GM19463 (cell line): ENCODE measurements around the gene CDH26.

Source experiments
- ATAC-seq: cut with Tn5 transposase; IDR thresholded peaks from one replicate; pipeline ENCODE4 v1.9.1; 2021; ENCODE audit warnings: mild to moderate bottlenecking, moderate library complexity; ENCODE audit not compliant: unreplicated experiment

The CDH26 gene

DNA sequence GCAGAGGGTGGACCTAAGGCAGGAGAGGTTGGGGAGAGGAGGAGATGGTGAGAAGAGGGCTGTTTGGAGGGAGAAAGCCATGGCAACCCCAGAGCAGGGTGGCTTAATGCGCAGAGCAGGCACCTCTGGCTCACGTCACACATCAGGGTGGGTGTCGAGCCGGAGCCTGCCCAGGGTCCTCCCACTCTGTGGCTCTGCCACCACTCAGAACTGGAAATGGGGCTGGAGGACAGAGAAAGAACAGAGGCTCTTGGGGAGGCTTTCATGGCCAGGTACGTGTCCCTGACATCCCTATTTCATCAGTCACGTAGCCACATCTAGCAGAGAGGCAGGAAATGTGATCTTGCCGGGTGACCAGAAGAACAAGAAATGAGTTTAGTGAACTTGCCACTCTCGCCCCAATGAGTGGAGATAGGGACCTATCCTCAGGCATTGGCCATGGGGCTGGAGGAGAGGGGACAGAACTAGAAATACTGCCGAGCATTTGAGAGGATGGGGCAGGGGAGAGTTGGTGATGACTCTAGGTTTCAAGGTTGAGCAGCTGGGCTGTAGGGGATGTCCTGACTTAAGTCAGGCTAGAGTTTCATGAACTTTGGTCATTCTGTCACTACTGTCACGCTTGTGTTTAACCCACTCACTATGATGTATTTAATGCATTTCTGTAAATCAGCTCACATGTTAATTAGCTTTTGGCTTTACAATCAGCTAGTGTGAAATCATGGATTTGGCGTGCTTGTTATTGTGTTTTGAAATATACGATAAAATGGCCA lies 52.7 kb downstream of the CDH26 start:
- ATAC-seq, result no peak

DNA sequence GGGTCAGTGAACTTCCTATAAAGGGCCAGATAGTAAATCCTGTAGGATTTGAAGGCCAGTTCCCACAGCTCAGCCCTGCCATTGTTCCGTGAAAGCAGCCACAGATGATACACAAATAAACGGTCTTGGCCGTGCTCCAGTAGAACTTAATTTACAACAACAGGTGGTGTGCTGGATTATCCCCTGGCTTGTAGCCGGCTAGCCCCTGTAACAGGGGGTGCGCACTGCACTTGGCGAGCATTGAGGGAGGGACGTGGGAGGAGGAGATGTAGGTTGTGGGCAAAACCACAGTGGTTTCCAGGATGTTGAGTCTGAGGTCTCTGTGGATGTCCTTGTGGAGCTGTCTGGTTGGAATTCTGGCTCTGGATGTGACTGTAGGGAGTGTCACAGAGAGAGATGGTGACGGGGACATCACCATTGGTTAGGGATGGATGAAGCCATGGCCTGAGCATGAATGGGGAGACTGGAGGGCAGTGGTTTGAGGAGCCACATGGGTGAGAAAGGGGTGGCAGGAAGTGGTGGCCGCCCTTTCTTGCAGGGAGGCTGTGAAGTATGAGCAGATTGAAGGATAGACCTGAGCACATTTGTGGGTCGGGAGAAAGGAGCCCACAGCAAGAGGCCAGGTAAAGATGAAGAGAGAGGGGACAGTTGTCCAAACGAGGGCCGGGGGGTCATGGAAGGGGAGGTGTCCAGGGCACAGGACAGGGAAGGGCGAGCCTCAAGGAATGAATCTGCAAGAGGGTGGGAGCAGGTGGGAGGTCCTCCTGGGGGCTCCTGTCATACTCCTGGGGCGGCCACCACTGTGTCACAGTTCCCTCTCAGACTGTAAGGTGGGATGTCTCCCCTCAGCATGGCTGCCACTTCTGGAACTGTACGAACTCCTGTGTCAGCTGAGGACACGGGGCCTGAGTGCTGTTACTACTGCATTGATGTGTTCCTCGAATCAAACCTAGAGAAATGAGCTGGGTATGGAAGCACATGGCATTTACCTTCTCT lies 53.6 kb downstream of the CDH26 start:
- ATAC-seq, result no peak

DNA sequence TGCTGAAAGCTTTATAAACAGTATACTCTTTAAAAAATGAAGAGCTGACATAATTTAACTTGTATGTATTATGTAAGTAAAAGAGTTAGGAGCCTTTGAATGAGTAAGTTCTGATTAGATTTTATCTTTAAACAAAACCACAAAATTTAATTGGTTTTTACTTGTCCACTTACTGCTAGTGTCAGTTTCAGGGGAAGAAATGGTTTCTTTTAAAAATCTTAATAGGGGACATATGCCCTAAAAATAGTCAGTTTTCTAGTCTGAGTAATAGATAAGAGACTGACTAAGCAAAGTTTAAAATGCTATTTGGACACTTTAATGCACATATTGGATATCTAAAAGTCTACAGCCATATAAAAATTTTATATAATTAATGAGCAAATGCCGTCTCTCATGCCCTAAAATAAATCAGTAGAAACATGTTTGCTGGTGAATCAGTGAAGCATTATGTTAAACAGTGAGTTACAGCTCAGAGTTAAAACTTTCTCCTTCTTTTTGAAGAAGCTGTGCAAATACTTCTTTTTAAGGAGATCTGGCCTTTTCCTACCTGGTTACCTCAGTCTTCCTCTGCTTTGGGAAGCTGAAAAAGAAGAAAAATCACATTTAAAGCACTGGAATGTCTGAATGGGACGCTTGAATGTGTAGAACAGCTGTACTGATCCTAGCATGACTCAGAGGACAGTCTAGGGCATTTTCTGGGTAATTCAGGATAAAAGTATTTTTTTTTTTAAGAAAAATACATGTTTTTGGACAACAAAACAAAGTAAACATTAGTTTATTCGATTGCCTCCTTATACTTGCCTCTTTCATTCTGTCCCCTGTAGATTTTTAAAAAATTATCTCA lies 55.3 kb downstream of the CDH26 start:
- no peak for ATAC-seq

DNA sequence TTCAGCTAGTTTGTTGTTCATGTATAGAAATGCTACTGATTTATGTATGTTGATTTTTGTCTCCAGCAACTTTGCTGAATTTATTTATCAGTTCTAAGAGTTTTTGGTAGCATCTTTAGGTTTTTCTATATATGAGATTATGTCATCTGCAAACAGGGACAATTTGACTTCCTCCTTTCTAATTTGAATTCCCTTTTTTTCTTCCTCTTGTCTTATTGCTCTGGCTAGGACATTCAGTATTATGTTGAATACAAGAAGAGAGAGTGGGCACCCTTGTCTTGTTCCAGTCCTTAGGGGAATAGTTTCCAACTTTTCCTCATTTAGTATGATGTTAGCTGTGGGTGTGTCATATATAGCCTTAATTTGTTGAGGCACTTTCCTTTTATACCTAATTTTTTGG lies 58.2 kb downstream of the CDH26 start:
- ATAC-seq, result no peak

DNA sequence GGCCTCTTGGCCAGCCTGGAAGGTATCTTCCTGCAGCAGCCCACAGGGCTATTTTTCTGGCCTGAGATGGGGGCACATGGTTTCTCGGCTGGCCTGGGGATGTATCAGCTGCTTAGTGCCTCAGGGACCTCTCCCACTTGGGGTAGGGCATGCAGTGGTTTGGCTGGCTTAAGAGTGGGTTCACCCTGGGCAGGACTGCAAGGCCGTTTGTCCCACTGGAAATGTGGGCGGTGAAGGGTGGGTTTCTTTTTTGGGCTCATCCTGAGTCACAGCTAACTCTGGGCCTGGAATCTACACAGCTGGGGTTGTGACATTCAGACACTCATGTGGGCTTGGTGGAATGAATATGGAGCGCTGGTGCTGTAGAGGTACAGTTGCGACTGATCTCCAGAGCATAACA lies 62.0 kb downstream of the CDH26 start:
- no peak for ATAC-seq

DNA sequence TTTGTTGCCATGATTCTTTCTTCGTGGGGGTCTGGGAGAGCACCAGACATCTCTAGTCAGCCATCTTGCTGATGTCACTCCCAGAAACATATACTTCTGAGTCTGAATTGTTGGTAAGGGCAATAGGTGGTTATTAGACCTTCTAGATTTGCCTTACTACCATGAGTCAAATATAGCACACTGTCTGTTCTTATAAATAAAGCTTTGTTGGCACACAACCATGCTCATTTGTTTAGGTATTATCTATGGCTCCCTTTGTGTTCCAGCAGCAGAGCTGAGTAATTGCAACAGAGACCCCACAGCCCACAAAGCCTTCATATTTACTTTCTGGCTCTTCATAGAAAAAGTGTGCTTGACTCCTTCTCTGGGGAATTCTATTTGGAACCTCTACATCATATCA lies 62.9 kb downstream of the CDH26 start:
- ATAC-seq, result no peak

DNA sequence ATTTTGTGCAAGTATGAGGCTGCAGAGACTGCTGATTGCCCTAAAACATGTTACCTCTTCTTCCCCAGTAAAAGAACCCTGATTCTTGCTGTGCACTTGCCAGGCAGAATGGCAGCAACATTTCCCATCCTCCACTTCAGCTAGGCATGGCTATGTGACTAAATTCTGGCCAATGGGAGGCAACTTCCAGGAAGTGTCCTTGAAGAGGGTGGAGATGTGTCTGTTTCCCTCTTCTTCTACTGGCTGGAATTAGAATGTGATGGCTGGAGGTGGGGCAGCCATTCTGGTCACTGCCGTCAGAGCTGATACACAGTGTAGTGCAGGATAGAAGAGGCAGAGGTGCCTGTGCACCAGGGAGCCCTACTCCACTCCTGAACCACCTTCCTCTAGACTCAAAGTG lies 64.6 kb downstream of the CDH26 start:
- ATAC-seq, result no peak

DNA sequence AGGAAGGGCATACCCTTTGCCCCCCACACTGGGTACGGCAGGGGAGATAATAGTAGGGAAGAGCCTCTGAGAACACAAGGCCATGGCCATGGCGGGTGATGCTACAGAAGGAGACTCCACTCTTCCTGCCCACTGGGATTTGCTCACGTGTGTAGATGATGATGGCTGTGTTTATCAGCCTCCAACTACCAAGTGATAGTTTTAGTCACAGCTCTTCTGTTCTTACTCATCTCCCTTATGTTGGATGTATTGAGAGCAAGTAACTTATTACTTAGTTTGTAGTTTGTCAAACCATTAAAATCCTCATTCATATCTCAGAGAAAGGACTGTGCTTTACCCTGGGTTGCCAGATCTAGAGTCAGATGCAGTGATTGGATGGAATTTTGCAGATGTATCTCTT lies 66.0 kb downstream of the CDH26 start:
- no peak for ATAC-seq

DNA sequence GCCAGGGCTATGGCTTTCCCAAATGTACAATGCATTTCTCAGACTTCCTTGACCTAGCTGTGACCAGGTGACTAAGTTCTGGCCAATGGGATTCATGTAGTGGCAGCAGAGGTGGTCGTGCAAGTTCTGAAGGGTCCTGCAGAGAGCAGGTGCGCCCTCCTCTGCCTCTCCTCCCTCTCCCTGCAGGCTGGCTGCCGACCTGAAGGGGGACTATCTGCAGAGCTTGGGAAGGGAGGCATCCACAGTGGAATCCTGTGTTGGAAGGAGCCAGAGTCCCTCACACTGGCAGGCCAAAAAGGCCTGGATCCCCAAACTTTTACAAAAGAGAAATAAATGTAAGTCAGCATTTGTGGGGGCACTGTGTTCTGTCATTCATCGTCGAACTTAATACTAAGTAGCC lies 66.6 kb downstream of the CDH26 start:
- ATAC-seq, result no peak

DNA sequence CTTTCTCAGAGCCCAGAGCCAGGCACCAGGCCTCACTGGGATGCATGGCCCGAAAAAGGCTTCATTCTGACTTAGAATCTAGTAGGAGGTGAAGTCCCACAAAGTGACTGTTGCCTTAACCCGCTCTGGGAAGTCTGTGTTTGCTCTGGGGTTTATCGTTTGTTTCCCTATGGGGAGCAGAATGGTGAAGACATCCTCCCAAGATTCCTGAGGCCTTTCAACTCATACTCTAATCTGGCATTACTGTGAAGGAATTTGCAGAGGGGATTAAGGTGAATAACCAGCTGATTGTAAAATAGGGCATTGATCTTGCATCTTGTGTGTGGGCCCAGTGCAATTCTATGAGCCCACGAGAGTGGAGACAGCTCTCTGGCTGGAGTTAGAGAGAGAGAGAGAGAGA lies 67.8 kb downstream of the CDH26 start:
- no peak for ATAC-seq

DNA sequence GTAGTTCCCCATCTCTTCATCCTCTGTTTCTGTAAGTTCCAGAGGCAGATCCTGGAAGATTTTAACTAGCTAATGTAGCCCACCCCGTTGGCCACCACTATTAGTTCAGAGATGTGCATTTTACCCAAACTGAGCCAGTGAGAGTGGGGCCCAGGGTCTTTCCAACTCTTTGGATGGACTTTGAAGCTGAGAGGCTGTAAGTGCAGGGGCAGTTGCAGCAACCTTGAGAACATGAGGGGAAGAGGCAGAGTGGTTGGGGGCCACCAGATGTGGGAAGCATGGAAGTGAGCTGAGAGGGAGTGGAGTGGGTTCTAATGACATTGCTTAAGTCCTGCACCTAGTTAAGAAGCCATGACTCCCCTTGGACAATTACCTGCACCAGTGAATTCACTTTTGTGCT lies 72.2 kb downstream of the CDH26 start:
- ATAC-seq, result no peak

DNA sequence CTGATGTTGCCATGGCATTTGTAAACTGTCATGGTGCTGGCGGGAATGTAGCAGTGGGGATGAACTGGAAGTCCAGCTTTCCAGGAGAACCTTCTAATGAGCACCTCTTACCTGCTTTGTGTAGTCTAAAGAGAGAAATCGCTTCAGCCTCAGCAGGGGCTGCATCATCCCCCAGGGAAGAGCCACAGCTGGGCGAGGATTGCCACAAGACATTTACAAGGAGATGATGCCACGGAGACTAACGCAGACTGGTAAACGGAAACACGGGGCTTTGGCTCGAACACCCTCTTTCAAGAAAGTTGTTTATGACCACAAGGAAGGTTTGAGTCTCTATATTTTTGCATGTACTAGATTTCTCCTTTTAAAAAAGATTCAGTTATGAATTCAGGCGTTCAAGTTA lies 72.9 kb downstream of the CDH26 start:
- no peak for ATAC-seq

DNA sequence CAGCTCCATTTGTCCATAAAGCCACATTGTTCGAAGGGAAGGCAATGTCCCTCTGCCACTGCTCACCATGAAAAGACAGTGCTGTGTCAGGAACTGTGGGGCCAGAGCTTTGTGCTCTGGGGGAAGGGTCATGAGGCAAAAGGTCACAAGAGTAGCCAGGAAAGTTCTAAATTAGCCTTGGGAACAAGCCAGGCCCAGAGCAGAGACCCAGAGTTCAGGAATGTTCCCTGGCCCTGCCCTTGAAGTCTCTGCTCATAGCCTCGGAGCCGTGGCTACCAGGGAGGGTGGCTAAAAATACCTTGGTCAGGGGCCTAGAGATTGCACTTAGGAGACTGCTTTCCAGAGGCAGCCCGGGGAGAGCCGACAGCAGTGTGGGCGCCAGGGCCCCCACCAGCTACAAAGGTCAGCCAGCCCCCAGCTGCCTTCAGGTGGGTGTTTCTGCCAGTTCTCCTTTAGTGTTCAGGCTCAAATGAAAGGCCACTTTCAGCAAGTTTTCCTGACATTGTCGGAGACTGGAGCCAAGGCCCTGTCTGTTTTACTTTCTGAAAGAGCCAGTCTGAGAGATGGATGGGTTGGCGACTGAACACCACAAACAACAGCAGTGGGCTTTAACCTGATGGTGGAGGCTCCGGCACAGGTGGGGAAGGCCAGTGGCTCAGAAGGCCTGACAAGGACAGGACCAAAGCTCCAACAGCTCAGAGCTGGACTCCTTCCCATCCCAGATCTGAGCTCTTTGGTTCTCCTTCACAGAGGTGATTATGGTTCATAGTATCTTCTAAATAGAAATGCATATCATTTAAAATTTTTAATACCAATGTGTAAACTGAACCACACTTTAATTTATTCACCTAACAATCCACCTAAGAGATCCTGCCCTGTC lies 76.2 kb downstream of the CDH26 start:
- no peak for ATAC-seq

DNA sequence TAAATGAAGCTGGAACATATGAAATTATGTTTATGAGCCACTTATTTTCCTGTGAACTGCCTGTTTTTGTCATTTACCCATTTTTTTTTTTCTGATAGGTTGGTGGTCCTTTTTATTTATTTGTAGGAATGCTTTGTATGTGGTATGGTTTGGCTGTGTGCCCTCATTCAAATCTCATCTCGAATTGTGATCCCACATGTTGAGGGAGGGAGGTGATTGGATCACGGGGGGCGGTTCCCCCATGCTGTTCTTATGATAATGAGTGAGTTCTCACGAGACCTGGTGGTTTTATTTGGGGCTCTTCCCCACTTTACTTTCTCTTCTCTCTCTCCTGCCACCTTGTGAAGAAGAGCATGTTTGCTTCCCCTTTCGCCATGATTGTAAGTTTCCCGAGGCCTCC lies 77.3 kb downstream of the CDH26 start:
- no peak for ATAC-seq

DNA sequence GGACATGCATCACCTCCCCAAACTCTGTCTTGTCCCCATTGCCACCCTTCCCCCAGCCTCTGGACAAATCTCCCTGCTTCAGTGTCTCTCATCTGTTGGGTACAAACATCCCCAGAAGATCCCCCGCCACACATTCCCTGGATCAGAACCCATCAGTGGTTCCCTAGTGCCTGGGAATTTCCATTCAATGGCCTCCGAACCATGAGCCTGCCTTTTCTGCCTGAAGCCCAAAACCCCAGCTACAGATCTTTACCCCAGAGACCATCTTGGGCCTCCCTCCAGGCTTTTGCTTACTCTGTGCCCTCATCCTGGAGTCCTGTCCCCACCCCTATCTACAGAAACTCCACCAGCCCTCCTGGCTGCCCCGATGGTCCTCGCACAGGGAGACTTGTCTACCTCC lies 78.1 kb downstream of the CDH26 start:
- ATAC-seq, result no peak

DNA sequence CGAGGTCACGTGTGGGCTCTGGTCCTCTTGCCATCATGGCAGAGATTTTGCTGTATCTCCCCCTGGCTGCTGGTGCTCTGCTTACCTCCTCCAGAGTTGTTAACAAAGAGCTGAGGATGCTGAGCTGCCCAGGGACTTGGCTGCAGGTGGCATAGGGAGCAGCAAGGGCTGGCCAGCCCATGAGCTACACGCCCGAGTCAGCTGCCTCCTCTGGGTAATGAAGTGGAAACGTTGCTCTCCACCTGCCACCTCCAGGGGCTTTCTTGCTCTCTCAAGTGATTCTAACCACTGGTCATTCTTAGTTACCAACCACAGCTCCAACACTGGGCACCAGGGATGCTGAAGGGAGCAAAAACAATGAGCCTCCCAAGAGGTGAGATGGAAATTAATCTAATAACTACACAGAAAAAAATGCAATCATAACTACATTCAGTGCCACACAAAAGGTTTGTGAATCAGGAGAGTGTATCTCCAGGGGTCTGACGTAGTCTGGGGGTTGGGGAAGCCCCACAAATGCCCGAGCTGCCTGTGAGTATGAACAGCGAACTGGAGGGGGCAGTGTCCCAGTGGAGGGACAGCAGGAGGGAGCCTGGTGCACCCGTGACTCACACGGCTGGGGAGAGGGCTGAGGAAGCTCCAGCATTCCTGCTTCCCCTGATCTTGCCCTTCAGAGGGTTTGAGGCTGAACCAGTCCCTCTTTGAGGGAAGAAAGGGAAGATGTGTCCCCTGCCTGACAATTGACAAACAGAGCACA lies 78.7 kb downstream of the CDH26 start:
- no peak for ATAC-seq

DNA sequence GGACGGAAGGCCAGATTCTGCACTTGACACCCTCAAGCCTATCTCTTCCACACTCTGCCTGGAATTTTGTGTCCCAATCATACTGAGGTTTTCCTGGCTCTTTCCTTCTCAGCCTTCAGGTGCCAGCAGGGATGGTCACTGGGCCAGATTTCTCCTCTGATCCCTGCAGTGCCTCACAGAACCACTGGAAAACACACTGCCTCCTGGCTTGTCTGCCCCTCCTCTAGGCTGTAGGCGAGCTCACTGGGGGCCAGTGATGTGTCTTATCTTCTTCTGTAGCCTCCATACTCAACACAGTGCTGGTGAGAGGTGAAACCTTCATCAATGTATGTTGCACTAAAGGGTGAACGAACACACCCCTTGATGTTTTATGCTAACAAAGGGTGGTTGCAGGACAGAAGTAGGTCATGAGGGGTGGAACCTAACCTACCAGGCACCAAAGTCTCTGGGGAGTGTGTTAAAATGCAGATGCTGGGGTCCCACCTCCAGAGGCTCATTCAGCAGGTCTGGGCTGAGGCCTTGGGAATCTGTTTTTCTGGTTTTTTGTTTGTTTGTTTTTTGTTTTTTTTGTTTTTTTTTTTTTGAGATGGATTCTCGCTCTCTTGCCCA lies 80.3 kb downstream of the CDH26 start:
- no peak for ATAC-seq

DNA sequence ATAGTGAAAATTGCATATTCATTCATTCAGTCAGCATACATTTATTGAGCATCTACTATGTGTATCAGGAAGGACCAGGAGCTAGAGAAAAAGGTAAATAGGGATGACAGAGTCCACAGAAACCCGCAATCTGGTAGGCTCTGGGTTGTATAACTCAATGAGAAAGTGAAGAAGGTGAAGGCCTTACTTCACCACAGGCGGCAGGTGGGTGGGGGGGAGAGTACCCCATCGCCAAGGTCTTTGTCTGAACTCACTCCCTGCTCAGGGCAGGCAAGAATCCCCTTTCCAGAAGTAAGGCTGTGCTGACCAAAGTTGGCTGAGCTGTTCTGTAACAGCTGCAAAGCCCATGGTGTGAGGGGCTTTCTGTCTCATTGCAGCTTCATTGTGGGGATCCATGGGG lies 81.3 kb downstream of the CDH26 start:
- ATAC-seq, result no peak
